ENCODE measurements around the gene SORCS1. TPM values are rescaled to one million over a fixed set of nuclear protein-coding genes. Genes with fewer than 3 reads are reported as not detected.

Gene SORCS1
- total RNA-seq, 1 experiment from 2014 or later, result not detected

GRCh38 chr10:107033799-107034422 is 130.6 kb downstream of the SORCS1 start:
- DNase-seq (ENCODE audit: low read depth, low spot score), result no peak
- H4K20me1 ChIP-seq (ENCODE audit: insufficient read depth), result no peaks in the 10 kb centered on the region
- H3K9ac ChIP-seq (ENCODE audit: low read length), result no peak overlapping the region
- ChIA-PET CTCF (no interaction called here), POLR2A (no interaction called here), RAD21 (ENCODE audit: low non-redundant PET in 1 of 2, low total read pairs in 2 of 2, uncharacterized antibody in 2 of 2, unreplicated experiment in 2 of 2) (no interaction called here)
- H3K4me1 ChIP-seq (ENCODE audit: control insufficient read depth in 1 of 2, insufficient read depth in 2 of 2, low read length in 2 of 2), result no peaks in the 10 kb centered on the region
- no peak overlapping the region for H2AFZ ChIP-seq (ENCODE audit: low read depth, low read length, poor library complexity, severe bottlenecking)
- H3K27me3 ChIP-seq (ENCODE audit: insufficient read depth, low read length), result no peaks in the 10 kb centered on the region
- peaks cover 35 to 37% of the 10 kb centered on the region in 2 experiments; a peak in 2 of 4 replicates for H3K9me3 ChIP-seq (ENCODE audit: control insufficient read depth in 1 of 2, insufficient read depth in 1 of 2, low read depth in 1 of 2, low read length in 2 of 2)
- H3K36me3 ChIP-seq (ENCODE audit: control insufficient read depth in 1 of 2, insufficient read depth in 2 of 2, low read length in 2 of 2), result no peaks in the 10 kb centered on the region
- no peaks in the 10 kb centered on the region for H3K79me2 ChIP-seq (ENCODE audit: insufficient read depth, low read length)
- TF ChIP-seq ZNF274 (IDR thresholded peaks at IDR 0.05; ENCODE audit: low read depth, low read length) (no peak), TCF7L2 (IDR thresholded peaks at IDR 0.05; ENCODE audit: borderline replicate concordance, extremely low read depth, insufficient read depth, insufficient read length) (no peak), YY1 (IDR thresholded peaks at IDR 0.05; ENCODE audit: extremely low read depth, insufficient replicate concordance, low read depth, low read length) (no peak), MAX (IDR thresholded peaks at IDR 0.05) (no peak), CBX3 (IDR thresholded peaks at IDR 0.05; ENCODE audit: low read depth) (no peak), EGR1 (IDR thresholded peaks at IDR 0.05; ENCODE audit: low read depth) (no peak), EZH2phosphoT487 (IDR thresholded peaks at IDR 0.05; ENCODE audit: borderline replicate concordance) (no peak)
- TF ChIP-seq, protein P1, sequence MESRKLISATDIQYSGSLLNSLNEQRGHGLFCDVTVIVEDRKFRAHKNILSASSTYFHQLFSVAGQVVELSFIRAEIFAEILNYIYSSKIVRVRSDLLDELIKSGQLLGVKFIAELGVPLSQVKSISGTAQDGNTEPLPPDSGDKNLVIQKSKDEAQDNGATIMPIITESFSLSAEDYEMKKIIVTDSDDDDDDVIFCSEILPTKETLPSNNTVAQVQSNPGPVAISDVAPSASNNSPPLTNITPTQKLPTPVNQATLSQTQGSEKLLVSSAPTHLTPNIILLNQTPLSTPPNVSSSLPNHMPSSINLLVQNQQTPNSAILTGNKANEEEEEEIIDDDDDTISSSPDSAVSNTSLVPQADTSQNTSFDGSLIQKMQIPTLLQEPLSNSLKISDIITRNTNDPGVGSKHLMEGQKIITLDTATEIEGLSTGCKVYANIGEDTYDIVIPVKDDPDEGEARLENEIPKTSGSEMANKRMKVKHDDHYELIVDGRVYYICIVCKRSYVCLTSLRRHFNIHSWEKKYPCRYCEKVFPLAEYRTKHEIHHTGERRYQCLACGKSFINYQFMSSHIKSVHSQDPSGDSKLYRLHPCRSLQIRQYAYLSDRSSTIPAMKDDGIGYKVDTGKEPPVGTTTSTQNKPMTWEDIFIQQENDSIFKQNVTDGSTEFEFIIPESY (IDR thresholded peaks at IDR 0.05; ENCODE audit: extremely low read depth, insufficient replicate concordance, low read length), result no peak
- no peak overlapping the region for H3K4me3 ChIP-seq (replicated peaks in 1 of 2; ENCODE audit: low read depth in 1 of 2, low read length in 2 of 2)
- intact Hi-C loops (cut with micrococcal nuclease), result no loop called here
- H3K9me2 ChIP-seq (ENCODE audit: insufficient read depth), result no peaks in the 10 kb centered on the region
- ATAC-seq, result no peak
- BruUV-seq (replicated peaks), result no TSS peak
- H3K27ac ChIP-seq (ENCODE audit: low read depth, low read length), result no peak overlapping the region
- no peak overlapping the region for H3K4me2 ChIP-seq (ENCODE audit: low read length)

Data from HCT116 (cell line).